Uterus (tissue), 4 donors: ENCODE results near the gene BABAM2. TPM values are rescaled to one million over a fixed set of nuclear protein-coding genes. Genes with fewer than 3 reads are reported as not detected.

Experiments
- DNase-seq, 2 donors: peaks; one replicate each; pipeline ENCODE4 v3.0.0-alpha.2; 2019 to 2020
- H3K27ac ChIP-seq, 2 donors: fragments of 200-600 bp; sonication (generic); 1 replicate in 1 of 2; 2 replicates in 1 of 2; pipeline ENCODE4 v1.5.1; 2016 to 2018
- H3K27me3 ChIP-seq, 2 donors: fragments of 200-600 bp; sonication (generic); one replicate each; pipeline ENCODE4 v1.5.1; 2018 to 2019; ENCODE audit warnings: control low read depth in 1 of 2
- H3K36me3 ChIP-seq, 2 donors: fragments of 200-600 bp; sonication (generic); one replicate each; pipeline ENCODE4 v1.5.1; 2019; ENCODE audit warnings: control low read depth in 1 of 2
- H3K4me1 ChIP-seq, 2 donors: fragments of 200-600 bp; sonication (generic); one replicate each; pipeline ENCODE4 v1.5.1; 2018 to 2019; ENCODE audit warnings: control low read depth in 1 of 2
- H3K4me3 ChIP-seq, 2 donors: fragments of 200-600 bp; sonication (generic); 1 replicate in 1 of 2; 2 replicates in 1 of 2; pipeline ENCODE4 v1.5.1; 2018 to 2019; ENCODE audit warnings: mild to moderate bottlenecking in 1 of 2
- H3K9me3 ChIP-seq, 2 donors: fragments of 200-600 bp; sonication (generic); one replicate each; pipeline ENCODE4 v1.5.1; 2019; ENCODE audit warnings: control low read depth in 1 of 2
- CTCF ChIP-seq, 4 experiments: fragments of 200-600 bp in 2 of 4; fragments of 450-650 bp in 2 of 4; sonication (generic) in 2 of 4; IDR thresholded peaks; one replicate each; pipeline ENCODE4 v1.5.1; 2016 to 2019; ENCODE audit warnings: antibody characterized with exemption in 4 of 4, mild to moderate bottlenecking in 2 of 4, moderate library complexity in 1 of 4
- POLR2A ChIP-seq, 2 donors: fragments of 450-650 bp; IDR thresholded peaks; one replicate each; pipeline ENCODE4 v1.6.1; 2016; ENCODE audit warnings: antibody characterized with exemption in 2 of 2, mild to moderate bottlenecking in 1 of 2, moderate library complexity in 1 of 2
- intact Hi-C: fragments of 100-400 bp; cut with DNase I; formaldehyde crosslinking; loops from one replicate; pipeline ENCODE4 v1.15.1; 2023; ENCODE audit warnings: low total_unique reads
- total RNA-seq, 4 donors: library from RNA; depleted of rRNA in 3 of 4; stranded (reverse); fragments of >200 nt in 3 of 4; gene quantifications; one replicate each; pipeline versions ENCODE4 v1.1.0 to v1.2.4, GENCODE V29; 2014 to 2023
- donor health status: DM: yes; HTN: yes; CAD: no.

The BABAM2 gene
- total RNA-seq, 4 donors from 2014 or later, result 24.1 to 62.1 (median 32.5) TPM

GRCh38 chr2:28089486-28089885 is 199.0 kb downstream of the BABAM2 start:
- TF ChIP-seq CTCF (IDR thresholded peaks at IDR 0.05), result no peak
- Histone ChIP-seq H3K4me1 (peaks cover 5 to 13% of the 10 kb centered on the region in 2 donors), H3K4me3 (no peak overlapping the region), H3K9me3 (no peaks in the 10 kb centered on the region), H3K36me3 (no peaks in the 10 kb centered on the region), H3K27me3 (no peaks in the 10 kb centered on the region), H3K27ac (peak overlapping the region; percentile 88 to 93)
- intact Hi-C loops, result loop anchor here (10.0 kb wide), 1 partner anchor 305 kb away; the partner anchor contains the start of gene FOSL2
- no peak for DNase-seq

DNA sequence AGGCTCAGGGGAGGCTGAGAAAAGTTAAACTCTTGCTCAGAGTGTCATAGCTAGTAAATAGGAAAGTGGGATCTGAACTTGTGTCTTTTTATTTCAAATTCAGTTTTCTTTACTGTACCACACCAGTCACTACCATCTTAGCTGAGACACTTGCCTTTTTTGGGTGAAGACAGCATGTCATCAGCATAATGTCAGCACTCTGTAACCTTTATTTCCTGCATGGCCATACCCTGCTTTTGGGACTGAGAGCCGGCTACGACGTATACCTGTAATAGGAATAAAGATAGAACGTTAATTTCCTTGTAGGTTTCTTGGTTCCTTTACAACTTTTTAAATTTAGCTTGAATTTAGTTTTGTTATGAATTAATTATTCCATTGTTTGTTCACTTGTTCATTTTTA is 202.8 kb downstream of the BABAM2 start:
- no peak for DNase-seq
- no peaks in the 10 kb centered on the region for H3K9me3 ChIP-seq
- intact Hi-C loops, result no loop called here
- no peaks in the 10 kb centered on the region for H3K36me3 ChIP-seq
- TF ChIP-seq POLR2A (IDR thresholded peaks at IDR 0.05) (no peak), CTCF (IDR thresholded peaks at IDR 0.05) (no peak)
- H3K4me3 ChIP-seq, result no peak overlapping the region
- no peaks in the 10 kb centered on the region for H3K27me3 ChIP-seq
- H3K27ac ChIP-seq, result no peak overlapping the region
- H3K4me1 ChIP-seq, result peaks cover 0 to 5% of the 10 kb centered on the region in 2 donors

- Histone ChIP-seq H3K36me3 (no peaks in the 10 kb centered on the region), H3K4me1 (peaks cover 0 to 5% of the 10 kb centered on the region in 2 donors), H3K27ac (peak overlapping the region in 1 of 2 donors; percentile 40), H3K27me3 (no peaks in the 10 kb centered on the region), H3K4me3 (no peak overlapping the region), H3K9me3 (no peaks in the 10 kb centered on the region)
- DNase-seq, result no peak
- intact Hi-C loops, result no loop called here
- TF ChIP-seq CTCF (IDR thresholded peaks at IDR 0.05) (no peak), POLR2A (IDR thresholded peaks at IDR 0.05) (no peak)
Observed at GRCh38 chr2:28093768-28094167, 203.2 kb downstream of the BABAM2 start.

- Histone ChIP-seq H3K27ac (no peak overlapping the region), H3K4me3 (no peak overlapping the region), H3K4me1 (peaks cover 0 to 5% of the 10 kb centered on the region in 2 donors), H3K27me3 (no peaks in the 10 kb centered on the region), H3K9me3 (no peaks in the 10 kb centered on the region), H3K36me3 (no peaks in the 10 kb centered on the region)
- intact Hi-C loops, result no loop called here
- no peak for TF ChIP-seq CTCF (IDR thresholded peaks at IDR 0.05)
- TF ChIP-seq POLR2A (IDR thresholded peaks at IDR 0.05), result no peak
- no peak for DNase-seq
Observed at GRCh38 chr2:28094739-28095138, 204.2 kb downstream of the BABAM2 start.

- Histone ChIP-seq H3K4me1 (peaks cover 0 to 5% of the 10 kb centered on the region in 2 donors), H3K36me3 (no peaks in the 10 kb centered on the region), H3K9me3 (no peaks in the 10 kb centered on the region), H3K27ac (no peak overlapping the region), H3K27me3 (no peaks in the 10 kb centered on the region), H3K4me3 (no peak overlapping the region)
- DNase-seq, result no peak
- intact Hi-C loops, result no loop called here
- no peak for TF ChIP-seq CTCF (IDR thresholded peaks at IDR 0.05)
Observed at GRCh38 chr2:28095622-28096021, 205.1 kb downstream of the BABAM2 start.
